NOMO-1 (cell line): ENCODE measurements around the gene CACNA1C.

Source experiments
- DNase-seq, 2 experiments: peaks; one replicate each; lab custom pipeline; 2025; ENCODE audit not compliant: unreplicated experiment in 2 of 2; lab: John Stamatoyannopoulos, UW

The CACNA1C gene

GRCh38 chr12:2351161-2351560, 298.4 kb downstream of the CACNA1C start:
- DNase-seq, result no peak

GRCh38 chr12:2352203-2352602, 299.4 kb downstream of the CACNA1C start:
- DNase-seq, result no peak

GRCh38 chr12:2353281-2353680, 300.5 kb downstream of the CACNA1C start:
- no peak for DNase-seq

- no peak for DNase-seq
These were observed 300.9 kb downstream of the CACNA1C start for GRCh38 chr12:2353691-2354090.

- DNase-seq, result no peak
These were observed 301.6 kb downstream of the CACNA1C start for GRCh38 chr12:2354151-2354991.

- DNase-seq, result no peak
These were observed 302.4 kb downstream of the CACNA1C start for GRCh38 chr12:2355198-2355597.

GRCh38 chr12:2355604-2356003, 302.8 kb downstream of the CACNA1C start:
- DNase-seq, result no peak

GRCh38 chr12:2356601-2357125, 303.9 kb downstream of the CACNA1C start:
- no peak for DNase-seq

GRCh38 chr12:2358986-2359658, 306.3 kb downstream of the CACNA1C start:
- DNase-seq, result peak; percentile 16 to 69

- peak; percentile 26 to 63 for DNase-seq
These were observed 307.2 kb downstream of the CACNA1C start for GRCh38 chr12:2359725-2360629.

GRCh38 chr12:2360630-2361170, 307.9 kb downstream of the CACNA1C start:
- DNase-seq, result no peak

- no peak for DNase-seq
These were observed 311.2 kb downstream of the CACNA1C start for GRCh38 chr12:2363836-2364609.

- peak; percentile 76 to 92 for DNase-seq
These were observed 311.9 kb downstream of the CACNA1C start for GRCh38 chr12:2364631-2365051.

- DNase-seq, result no peak
These were observed 313.9 kb downstream of the CACNA1C start for GRCh38 chr12:2366711-2367110.

GRCh38 chr12:2372178-2372577, 319.4 kb downstream of the CACNA1C start:
- DNase-seq, result no peak

- no peak for DNase-seq
These were observed 319.9 kb downstream of the CACNA1C start for GRCh38 chr12:2372735-2373134.

- DNase-seq, result no peak
These were observed 320.5 kb downstream of the CACNA1C start for GRCh38 chr12:2373307-2373706.

- DNase-seq, result no peak
These were observed 321.5 kb downstream of the CACNA1C start for GRCh38 chr12:2374092-2374906.

- no peak for DNase-seq
These were observed 323.1 kb downstream of the CACNA1C start for GRCh38 chr12:2375871-2376270.
